DOHH2 (cell line): ENCODE measurements around the gene MAPK8IP1.
A peak's percentile ranks its signal among the peaks of the same experiment; 100 is the strongest.

Experiments used
- H3F3A ChIP-seq: fragments of 200-600 bp; sonication (generic), shearing (Covaris generic); 2 replicates; pipeline ENCODE4 v1.6.0; 2016; ENCODE audit warnings: antibody characterized with exemption, mild to moderate bottlenecking; ENCODE audit not compliant: control insufficient read depth, insufficient read depth
- H3K27ac ChIP-seq: fragments of 200-600 bp; sonication (generic); 2 replicates; pipeline ENCODE4 v1.5.1; 2014; ENCODE audit warnings: low read depth, mild to moderate bottlenecking, low read length, moderate library complexity
- H3K27me3 ChIP-seq: fragments of 200-600 bp; sonication (generic); 2 replicates; pipeline ENCODE4 v1.6.1; 2014; ENCODE audit warnings: mild to moderate bottlenecking, low read length, mixed read lengths; ENCODE audit not compliant: control insufficient read depth
- H3K36me3 ChIP-seq: fragments of 200-600 bp; sonication (generic); 2 replicates; pipeline ENCODE4 v1.6.1; 2014; ENCODE audit warnings: mild to moderate bottlenecking, low read length, moderate library complexity, mixed read lengths; ENCODE audit not compliant: control insufficient read depth
- H3K4me1 ChIP-seq: fragments of 200-600 bp; sonication (generic); 2 replicates; pipeline ENCODE4 v1.6.1; 2014; ENCODE audit warnings: mild to moderate bottlenecking, low read length, mixed read lengths; ENCODE audit not compliant: control insufficient read depth
- H3K4me2 ChIP-seq: fragments of 200-600 bp; sonication (generic); 2 replicates; pipeline ENCODE4 v1.6.0; 2014; ENCODE audit warnings: mild to moderate bottlenecking, low read length, moderate library complexity
- H3K4me3 ChIP-seq: fragments of 200-600 bp; sonication (generic); 2 replicates; pipeline ENCODE4 v1.5.1; 2014; ENCODE audit warnings: mild to moderate bottlenecking, low read length, mixed read lengths
- H3K79me2 ChIP-seq: fragments of 200-600 bp; sonication (generic); 2 replicates; pipeline ENCODE4 v1.6.1; 2014; ENCODE audit warnings: mild to moderate bottlenecking, low read length, mixed read lengths; ENCODE audit not compliant: control insufficient read depth
- H3K9me2 ChIP-seq: fragments of 200-600 bp; sonication (generic); replicated peaks from 2 replicates; pipeline ENCODE4 v1.6.1; 2014; ENCODE audit warnings: mild to moderate bottlenecking, low read length, mixed read lengths; ENCODE audit not compliant: control insufficient read depth
- H3K9me3 ChIP-seq: fragments of 200-600 bp; sonication (generic); 2 replicates; pipeline ENCODE4 v1.6.1; 2014; ENCODE audit warnings: antibody characterized with exemption, low read length, mixed read lengths; ENCODE audit not compliant: control insufficient read depth, insufficient read depth
- H4K20me1 ChIP-seq: fragments of 200-600 bp; sonication (generic); 2 replicates; pipeline ENCODE4 v1.6.0; 2014; ENCODE audit warnings: low read depth, mild to moderate bottlenecking, antibody characterized with exemption, low read length, moderate library complexity; ENCODE audit not compliant: control insufficient read depth, insufficient read depth
- CTCF ChIP-seq: fragments of 200-600 bp; sonication (generic); IDR thresholded peaks from one replicate; pipeline ENCODE4 v1.5.1; 2014; ENCODE audit warnings: antibody characterized with exemption, mild to moderate bottlenecking, low read depth, low read length; ENCODE audit not compliant: poor library complexity, severe bottlenecking
- EZH2phosphoT487 ChIP-seq: fragments of 200-600 bp; sonication (generic); IDR thresholded peaks from 2 replicates; pipeline ENCODE4 v1.6.1; 2017; ENCODE audit warnings: borderline replicate concordance, mild to moderate bottlenecking, antibody characterized with exemption, low read length, moderate library complexity, mixed read lengths

The MAPK8IP1 gene

GRCh38 chr11:45870706-45871105 is 14.7 kb upstream of the MAPK8IP1 start:
- Histone ChIP-seq H3K4me3 (no peak overlapping the region), H3K27ac (no peak overlapping the region), H4K20me1 (no peaks in the 10 kb centered on the region), H3K9me3 (no peaks in the 10 kb centered on the region), H3K4me2 (no peak overlapping the region), H3F3A (no peaks in the 10 kb centered on the region), H3K9me2 (no peaks in the 10 kb centered on the region), H3K36me3 (peaks cover 36% of the 10 kb centered on the region), H3K27me3 (no peaks in the 10 kb centered on the region), H3K4me1 (no peaks in the 10 kb centered on the region), H3K79me2 (no peaks in the 10 kb centered on the region)
- TF ChIP-seq CTCF (no peak), EZH2phosphoT487 (no peak)

GRCh38 chr11:45871638-45872037 is 13.8 kb upstream of the MAPK8IP1 start:
- no peak for TF ChIP-seq EZH2phosphoT487
- TF ChIP-seq CTCF: no peak
- H3K9me2 ChIP-seq: no peaks in the 10 kb centered on the region
- H3K9me3 ChIP-seq: no peaks in the 10 kb centered on the region
- H3K4me1 ChIP-seq: no peaks in the 10 kb centered on the region
- H3K27ac ChIP-seq: no peak overlapping the region
- no peaks in the 10 kb centered on the region for H3K79me2 ChIP-seq
- no peak overlapping the region for H3K4me2 ChIP-seq
- H3K27me3 ChIP-seq: no peaks in the 10 kb centered on the region
- H3K4me3 ChIP-seq: no peak overlapping the region
- peaks cover 36% of the 10 kb centered on the region for H3K36me3 ChIP-seq
- H4K20me1 ChIP-seq: no peaks in the 10 kb centered on the region
- no peaks in the 10 kb centered on the region for H3F3A ChIP-seq

- Histone ChIP-seq H3K4me2 (no peak overlapping the region), H3K9me2 (no peaks in the 10 kb centered on the region), H3K36me3 (peaks cover 31% of the 10 kb centered on the region), H4K20me1 (no peaks in the 10 kb centered on the region), H3K4me3 (no peak overlapping the region), H3K4me1 (no peaks in the 10 kb centered on the region), H3K79me2 (no peaks in the 10 kb centered on the region), H3K27me3 (no peaks in the 10 kb centered on the region), H3K9me3 (no peaks in the 10 kb centered on the region), H3K27ac (no peak overlapping the region), H3F3A (no peaks in the 10 kb centered on the region)
- TF ChIP-seq CTCF (peak; percentile 65), EZH2phosphoT487 (no peak)
Observed at GRCh38 chr11:45872651-45873356, 12.6 kb upstream of the MAPK8IP1 start.
